ENCODE data around the gene JMJD1C.

- TF ChIP-seq POLR2A (IDR thresholded peaks at IDR 0.05; ENCODE audit: low read depth, low read length): no peak
- TF ChIP-seq POLR2AphosphoS5 (IDR thresholded peaks at IDR 0.05; ENCODE audit: low read depth, low read length): no peak
Observed at GRCh38 chr10:63260103-63260859, 205.5 kb downstream of the JMJD1C start.
